Activated T-helper 1 cell treated with Interleukin-2 at 50 U/mL for 16 hours (primary cell): ENCODE measurements around the gene PTGES3L.
"Not testable (repeated sequence)": the region's sequence is repeated elsewhere in the genome, so short reads cannot be mapped to it uniquely, and the experiment has no call there.

Experiments
- DNase-seq: peaks from one replicate; pipeline ENCODE4 v3.0.0-alpha.2; 2020; ENCODE audit warnings: low read depth

PTGES3L gene

GRCh38 chr17:42980274-42980765 is 440 bp upstream of the PTGES3L start, which contains the start of gene RUNDC1:
Gene RUNDC1, plus strand, starts transcription at chr17:42980565. Its CDS starts 12 bp downstream, at chr17:42980577.
- peak; percentile 86 for DNase-seq

- DNase-seq: not testable (repeated sequence)
Observed at GRCh38 chr17:42975701-42976100, 4.2 kb downstream of the PTGES3L start.

DNA sequence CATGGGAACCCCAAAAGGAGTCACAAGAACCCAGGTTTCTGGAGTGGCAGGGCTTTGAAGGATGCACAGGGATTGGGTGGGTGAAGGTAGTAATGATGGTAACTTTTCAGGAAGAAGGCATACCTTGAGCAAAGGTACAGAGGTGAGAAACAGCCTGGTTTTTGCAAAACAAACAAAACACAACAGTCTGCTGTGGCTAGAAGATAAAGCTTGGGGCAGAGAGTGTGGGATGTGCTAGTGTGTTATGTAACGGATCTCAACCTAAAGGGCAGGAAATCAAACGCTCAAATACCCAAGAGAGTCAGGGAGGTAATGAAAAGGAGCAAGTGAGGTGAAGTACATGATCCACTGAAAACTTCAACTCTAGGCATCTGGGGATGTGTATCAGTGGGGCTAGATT is 4.6 kb downstream of the PTGES3L start:
- DNase-seq: no peak

DNA sequence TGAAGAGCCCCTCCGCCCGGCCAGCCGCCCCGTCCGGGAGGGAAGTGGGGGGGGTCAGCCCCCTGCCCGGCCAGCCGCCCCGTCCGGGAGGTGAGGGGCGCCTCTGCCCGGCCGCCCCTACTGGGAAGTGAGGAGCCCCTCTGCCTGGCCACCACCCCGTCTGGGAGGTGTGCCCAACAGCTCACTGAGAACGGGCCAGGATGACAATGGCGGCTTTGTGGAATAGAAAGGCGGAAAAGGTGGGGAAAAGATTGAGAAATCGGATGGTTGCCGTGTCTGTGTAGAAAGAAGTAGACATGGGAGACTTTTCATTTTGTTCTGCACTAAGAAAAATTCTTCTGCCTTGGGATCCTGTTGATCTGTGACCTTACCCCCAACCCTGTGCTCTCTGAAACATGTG is 6.6 kb downstream of the PTGES3L start:
- not testable (repeated sequence) for DNase-seq

- DNase-seq: no peak
Observed at GRCh38 chr17:42971589-42971988, 8.3 kb downstream of the PTGES3L start.

DNA sequence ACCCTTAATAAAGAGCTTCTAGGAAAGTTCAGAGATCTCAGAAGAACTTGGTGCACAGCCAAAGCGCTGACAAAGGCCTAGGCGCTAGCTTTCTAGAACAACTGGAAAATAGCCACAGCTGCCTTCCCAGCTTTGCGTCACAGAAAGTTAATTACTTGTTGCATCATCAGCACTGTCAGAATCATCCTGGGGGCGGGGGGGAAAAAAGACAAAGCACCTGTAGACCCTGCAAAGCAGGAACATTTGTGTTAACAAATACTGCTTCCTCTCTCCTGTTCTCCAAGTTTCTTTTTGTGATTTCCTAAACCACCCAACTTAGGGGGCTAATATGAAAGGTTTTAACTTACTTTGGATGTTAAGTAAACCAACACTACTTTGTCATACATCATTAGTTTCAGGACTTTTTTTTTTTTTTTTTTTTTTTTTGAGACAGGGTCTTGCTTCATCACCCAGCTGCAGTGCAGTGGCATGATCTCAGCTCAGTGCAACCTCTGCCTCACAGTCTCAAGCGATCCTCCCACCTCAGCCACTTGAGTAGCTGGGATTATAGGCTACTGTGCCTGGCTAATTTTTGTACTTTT is 10.8 kb downstream of the PTGES3L start:
- no peak for DNase-seq

DNA sequence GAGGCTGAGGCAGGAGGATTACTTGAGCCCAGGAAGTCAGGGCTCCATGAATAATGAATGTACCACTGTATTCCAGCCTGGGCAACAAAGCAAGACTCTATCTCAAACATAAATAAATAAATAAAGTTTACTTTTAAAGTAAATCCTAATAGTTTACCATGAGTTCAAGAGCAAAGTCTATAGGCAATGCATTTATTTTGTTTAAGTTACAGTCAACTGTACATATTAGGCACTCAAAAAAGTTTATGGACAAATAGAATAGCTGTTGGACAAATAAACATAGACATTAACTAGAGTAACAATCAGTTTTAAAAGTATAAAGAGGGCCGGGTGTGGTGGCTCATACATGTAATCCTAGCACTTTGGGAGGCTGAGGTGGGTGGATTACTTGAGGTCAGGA is 12.0 kb downstream of the PTGES3L start:
- DNase-seq: no peak

- DNase-seq: peak; percentile 80
Observed at GRCh38 chr17:42964161-42964932, 15.5 kb downstream of the PTGES3L start, which contains the start of gene AARSD1. Gene AARSD1, minus strand, starts transcription at chr17:42964454. Its CDS starts 14 bp downstream, at chr17:42964440.

GRCh38 chr17:42953669-42954068 is 26.2 kb downstream of the PTGES3L start:
- no peak for DNase-seq

- no peak for DNase-seq
Observed at GRCh38 chr17:42950044-42950783, 29.7 kb downstream of the PTGES3L start.

GRCh38 chr17:42946812-42947211 is 33.1 kb downstream of the PTGES3L start:
- DNase-seq: no peak

DNA sequence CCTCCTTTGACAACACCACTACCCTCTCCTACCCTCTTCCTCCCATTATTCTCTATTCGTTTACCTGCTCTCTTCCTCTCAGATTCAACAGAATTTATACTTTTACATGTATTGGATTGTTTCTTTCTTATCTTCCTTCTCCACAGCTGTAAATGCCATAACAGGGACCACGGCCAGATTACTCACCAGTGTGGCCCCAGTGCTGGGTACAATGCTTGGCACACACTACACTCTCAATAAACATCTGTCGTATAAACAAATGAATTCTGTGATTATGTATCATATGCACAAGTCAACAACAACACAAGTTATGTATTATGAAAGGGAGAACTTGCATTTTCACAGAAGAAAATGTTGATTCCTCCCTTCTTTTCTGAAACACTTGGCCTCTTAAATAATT is 35.7 kb downstream of the PTGES3L start:
- DNase-seq: no peak

GRCh38 chr17:42937712-42938596 is 41.9 kb downstream of the PTGES3L start:
- DNase-seq: no peak

DNA sequence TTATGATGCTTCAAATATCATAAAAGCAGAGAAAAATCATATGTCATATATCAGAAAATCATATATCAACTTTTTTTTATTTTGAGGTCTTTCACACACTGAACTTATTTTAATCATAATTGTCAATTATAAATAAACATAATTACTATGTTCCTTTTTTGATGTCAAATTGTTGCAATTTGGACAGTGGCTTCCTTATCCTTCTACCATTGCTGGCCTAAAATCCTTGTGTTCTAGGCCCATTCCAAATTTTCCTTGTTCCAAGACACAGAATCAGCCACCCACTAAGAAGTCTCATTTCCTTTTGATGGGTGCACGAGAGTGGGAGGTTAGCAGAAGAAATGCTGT is 50.4 kb downstream of the PTGES3L start:
- no peak for DNase-seq

GRCh38 chr17:42928714-42929496 is 51.0 kb downstream of the PTGES3L start:
- no peak for DNase-seq

GRCh38 chr17:42924891-42925290 is 55.0 kb downstream of the PTGES3L start:
- DNase-seq: no peak

DNA sequence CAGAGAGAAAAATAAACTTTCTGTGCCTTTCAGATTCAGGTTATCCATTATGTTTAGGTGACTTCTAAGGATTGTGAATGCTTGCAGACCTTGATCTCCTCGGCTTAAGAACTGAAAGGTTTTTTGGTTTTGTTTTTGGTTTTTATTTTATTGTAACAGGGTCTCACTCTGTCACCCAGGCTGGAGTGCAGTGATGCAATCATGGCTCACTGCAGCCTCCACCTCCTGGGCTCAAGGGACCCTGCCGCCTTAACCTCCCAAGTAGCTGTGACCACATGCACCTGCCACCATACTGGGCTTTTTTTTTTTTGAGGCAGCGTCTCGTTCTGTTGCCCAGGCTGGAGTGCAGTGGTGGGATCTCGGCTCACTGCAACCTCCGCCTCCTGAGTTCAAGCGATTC is 56.4 kb downstream of the PTGES3L start:
- not testable (repeated sequence) for DNase-seq

DNA sequence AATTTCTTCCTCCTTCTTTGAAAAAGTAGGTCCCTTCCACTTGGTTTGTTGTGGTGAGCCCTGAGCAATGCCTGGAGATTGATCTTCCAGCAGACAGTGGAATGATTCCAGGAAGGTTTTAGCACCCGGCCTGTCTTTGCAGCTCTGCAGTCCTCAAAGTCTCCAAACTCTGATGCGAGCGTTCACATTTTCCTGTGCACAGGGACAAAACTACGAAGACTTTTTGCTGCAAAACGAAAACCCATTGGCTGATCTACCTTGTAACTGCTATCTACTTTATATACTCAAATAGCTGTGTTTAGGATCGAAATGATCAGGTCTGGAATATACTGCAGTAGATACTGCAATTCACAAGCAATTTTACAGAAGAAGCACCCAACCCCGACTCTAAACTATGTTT is 57.6 kb downstream of the PTGES3L start:
- DNase-seq: no peak

GRCh38 chr17:42920922-42921321 is 59.0 kb downstream of the PTGES3L start:
- no peak for DNase-seq

- DNase-seq: no peak
Observed at GRCh38 chr17:42920106-42920900, 59.6 kb downstream of the PTGES3L start.
